Pancreas (tissue), 10 donors: ENCODE measurements around the gene PLPP4. TPM values are rescaled to one million over a fixed set of nuclear protein-coding genes. Genes with fewer than 3 reads are reported as not detected.

Experiments used
- ATAC-seq, 4 donors: fragments of 200-7000 bp; cut with Tn5 transposase; one replicate each; pipeline versions ENCODE4 v1.8.0 to v1.9.1; 2020; ENCODE audit warnings: mild to moderate bottlenecking in 4 of 4, moderate library complexity in 4 of 4
- DNase-seq, 6 donors: peaks; one replicate each; pipeline ENCODE4 v3.0.0-alpha.2; 2020
- FAIRE-seq: peaks from 2 replicates; lab custom pipeline; 2012; peaks lifted over from hg19 to GRCh38; lab: Jason Lieb, UNC
- H3K27ac ChIP-seq, 4 donors: fragments of 200-600 bp; sonication (generic); 1 replicate in 3 of 4; 2 replicates in 1 of 4; pipeline versions ENCODE4 v1.5.0 to v1.8.0; 2020
- H3K27me3 ChIP-seq, 4 donors: fragments of 200-600 bp; one replicate each; pipeline ENCODE4 v1.8.0; 2021
- H3K36me3 ChIP-seq, 3 donors: fragments of 200-600 bp; sonication (generic) in 1 of 3; one replicate each; pipeline versions ENCODE4 v1.5.0 to v1.8.0; 2020 to 2021
- H3K4me1 ChIP-seq, 3 donors: fragments of 200-600 bp; one replicate each; pipeline ENCODE4 v1.8.0; 2021
- H3K4me3 ChIP-seq, 4 donors: fragments of 200-600 bp; sonication (generic) in 2 of 4; one replicate each; pipeline versions ENCODE4 v1.5.0 to v1.8.0; 2020 to 2021
- H3K9me3 ChIP-seq, 4 donors: fragments of 200-600 bp; one replicate each; pipeline ENCODE4 v1.8.0; 2021
- CTCF ChIP-seq, 4 donors: fragments of 200-600 bp; sonication (generic) in 3 of 4; IDR thresholded peaks; one replicate each; pipeline versions ENCODE4 v1.5.0 to v1.8.0; 2021; ENCODE audit warnings: antibody characterized with exemption in 4 of 4
- WGBS, 2 donors: extraction: QIAGEN DNeasy Blood & Tissue Kit; methylation state at CpG; one replicate each; pipeline ENCODE4 v1.1.7; 2013; 5-methylcytosine and 5-hydroxymethylcytosine counted together
- intact Hi-C, 3 donors: fragments of 100-400 bp; cut with DNase I; formaldehyde crosslinking; loops; one replicate each; pipeline versions ENCODE4 v1.11.1 to v1.14.2; 2022
- polyA plus RNA-seq, 2 donors: library from polyadenylated mRNA; stranded (reverse); fragments of 200-250 nt; gene quantifications; one replicate each; pipeline ENCODE4 v1.2.3, GENCODE V29; 2013
- total RNA-seq, 6 donors: library from RNA; stranded (reverse); fragmentation: NEBNext Ultra II Directional in 4 of 6; extraction: Animal tissue kit (Norgen Biotek cat#: 25700) in 4 of 6; gene quantifications; one replicate each; pipeline versions ENCODE4 v1.2.1 to v1.2.4, GENCODE V29; 2021 to 2023
- donor health status: healthy with polysubstance abuse.
- donor health status: DM: no; HTN: no; CAD: no; lungs with moderate emphysema.
- donor health status: DM: no; HTN: no; CAD: no.
- donor health status: control.
- donor health status: control.
- donor health status: Bipolar disorder and iron deficiency.
- donor health status: DM: yes; HTN: yes; CAD: no.
- donor health status: DM: no; HTN: no; CAD: no.
- donor health status: DM: no; HTN: no; CAD: no.
- donor health status: DM: yes; HTN: yes; CAD: no.

Gene PLPP4
- total and polyA plus RNA-seq, 8 donors = 0.07 to 1.7 (median 0.08) TPM; not detected in 5

DNA sequence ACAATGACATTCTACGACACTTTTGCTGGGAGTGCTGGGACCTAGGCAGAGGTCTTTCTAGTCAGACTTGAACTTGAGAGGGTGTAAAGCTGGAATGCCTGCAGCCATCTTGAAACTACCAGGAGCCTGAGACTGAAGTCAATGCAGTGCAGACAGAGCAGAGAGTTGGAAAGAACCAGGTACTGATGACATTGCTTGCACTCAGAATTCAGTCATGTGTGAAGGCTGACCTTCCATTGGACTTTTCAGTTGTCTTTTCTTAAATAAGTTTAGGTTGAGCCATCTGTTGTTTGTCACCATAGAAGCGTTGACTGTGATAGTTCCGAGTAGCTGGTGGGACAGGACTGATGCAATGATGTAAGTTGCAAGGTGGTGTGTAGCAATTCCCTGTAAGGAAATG lies 3.1 kb upstream of the PLPP4 start:
- no peak overlapping the region for H3K27ac ChIP-seq
- FAIRE-seq (no peak), DNase-seq (no peak), ATAC-seq (no peak)
- H3K36me3 ChIP-seq = no peaks in the 10 kb centered on the region
- H3K4me3 ChIP-seq = no peak overlapping the region
- WGBS, 2 donors = 66 to 78% methylated on average over 3 of the region's 3 CpGs
- TF ChIP-seq CTCF (IDR thresholded peaks at IDR 0.05) = no peak
- intact Hi-C loops = no loop called here
- peaks cover 0 to 4% (median 3%) of the 10 kb centered on the region in 3 donors for H3K4me1 ChIP-seq
- H3K9me3 ChIP-seq = no peaks in the 10 kb centered on the region
- peaks cover 0 to 11% (median 0%) of the 10 kb centered on the region in 4 donors for H3K27me3 ChIP-seq

GRCh38 chr10:120455004-120455403 lies 2.0 kb upstream of the PLPP4 start:
- Histone ChIP-seq H3K27ac (no peak overlapping the region), H3K27me3 (peaks cover 0 to 13% (median 0%) of the 10 kb centered on the region in 4 donors), H3K9me3 (no peaks in the 10 kb centered on the region), H3K4me1 (peaks cover 0 to 4% (median 3%) of the 10 kb centered on the region in 3 donors), H3K36me3 (no peaks in the 10 kb centered on the region), H3K4me3 (no peak overlapping the region)
- TF ChIP-seq CTCF (IDR thresholded peaks at IDR 0.05) = no peak
- intact Hi-C loops = no loop called here
- WGBS, 2 donors = 73 to 86% methylated on average over 7 of the region's 7 CpGs
- DNase-seq (no peak), FAIRE-seq (no peak), ATAC-seq (no peak)

DNA sequence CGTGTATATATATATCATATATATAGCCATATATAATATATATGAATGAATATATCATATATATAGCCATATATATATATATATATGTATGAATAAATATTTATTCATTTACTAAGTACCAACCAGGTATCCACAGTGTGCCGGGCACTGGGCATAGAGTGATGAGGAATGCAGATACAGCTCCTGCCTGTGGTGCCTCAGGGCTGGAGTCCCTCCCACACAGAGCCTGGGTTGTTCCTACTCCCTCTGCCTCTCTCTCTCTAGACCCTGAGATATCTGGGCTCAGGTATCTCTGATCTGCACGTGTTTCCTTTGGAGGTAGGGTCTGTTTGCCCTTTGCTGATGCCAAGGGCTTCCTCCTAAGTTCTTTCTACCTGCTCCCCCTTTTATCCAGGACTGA lies 1.4 kb upstream of the PLPP4 start:
- DNase-seq (no peak), FAIRE-seq (no peak)

GRCh38 chr10:120456143-120456625 lies 843 bp upstream of the PLPP4 start:
- DNase-seq (peak in 2 of 6 donors; percentile 34 to 67), ATAC-seq (peak in 3 of 4 donors; percentile 14 to 27 (median 24)), FAIRE-seq (no peak)
- WGBS, 2 donors = 7 to 8% methylated on average over 16 of the region's 16 CpGs
- no peak for TF ChIP-seq CTCF (IDR thresholded peaks at IDR 0.05)
- H3K36me3 ChIP-seq = no peaks in the 10 kb centered on the region
- intact Hi-C loops = no loop called here
- H3K4me1 ChIP-seq = peaks cover 0 to 4% (median 3%) of the 10 kb centered on the region in 3 donors
- no peaks in the 10 kb centered on the region for H3K9me3 ChIP-seq
- H3K4me3 ChIP-seq = peak overlapping the region in 2 of 4 donors; percentile 41 to 47
- H3K27me3 ChIP-seq = peaks cover 0 to 19% (median 0%) of the 10 kb centered on the region in 4 donors
- no peak overlapping the region for H3K27ac ChIP-seq

More for the DNA sequence above, 1.4 kb upstream of the PLPP4 start:
- intact Hi-C loops = no loop called here
- 40 to 59% methylated on average over 3 of the region's 3 CpGs for WGBS, 2 donors
- Histone ChIP-seq H3K4me1 (peaks cover 0 to 4% (median 3%) of the 10 kb centered on the region in 3 donors), H3K4me3 (no peak overlapping the region), H3K9me3 (no peaks in the 10 kb centered on the region), H3K27me3 (peaks cover 0 to 19% (median 0%) of the 10 kb centered on the region in 4 donors), H3K36me3 (no peaks in the 10 kb centered on the region), H3K27ac (no peak overlapping the region)
- ATAC-seq = no peak
- TF ChIP-seq CTCF (IDR thresholded peaks at IDR 0.05) = no peak
